SK-N-MC (cell line): ENCODE measurements around the gene HPS4.

ENCODE experiments used
- EZH2 ChIP-seq: fragments of 200-600 bp; sonication (generic); IDR thresholded peaks from one replicate; pipeline ENCODE4 v1.6.1; 2017; ENCODE audit warnings: antibody characterized with exemption
- FOXP2 ChIP-seq: optimal IDR thresholded peaks from 2 replicates; pipeline ENCODE3; 2011; ENCODE audit warnings: mild to moderate bottlenecking, moderate library complexity; ENCODE audit not compliant: insufficient read depth; ENCODE audit errors: extremely low read length, control extremely low read depth
- POLR2AphosphoS5 ChIP-seq: IDR thresholded peaks from 2 replicates; pipeline ENCODE4 v1.6.1; 2012; ENCODE audit warnings: mild to moderate bottlenecking, low read depth, low read length, borderline replicate concordance

GRCh38 chr22:26453216-26453615, 30.4 kb downstream of the HPS4 start:
- TF ChIP-seq EZH2 (no peak), POLR2AphosphoS5 (no peak), FOXP2 (no peak)
